MM.1S (cell line): ENCODE data around the gene FOXP1.

ENCODE experiments used
- CTCF ChIP-seq: fragments of 300-600 bp; sonication (generic); IDR thresholded peaks from 2 replicates; pipeline ENCODE4 v1.5.1; 2016; ENCODE audit warnings: antibody characterized with exemption, low read length, mixed read lengths
- EZH2 ChIP-seq: fragments of 300-600 bp; sonication (generic); optimal IDR thresholded peaks from 2 replicates; pipeline ENCODE3; 2017; ENCODE audit warnings: low read depth, mild to moderate bottlenecking, antibody characterized with exemption, low read length, mixed read lengths
- EZH2phosphoT487 ChIP-seq: fragments of 300-600 bp; sonication (generic); IDR thresholded peaks from 2 replicates; pipeline ENCODE4 v1.6.1; 2018; ENCODE audit warnings: antibody characterized with exemption, low read length

GRCh38 chr3:71235846-71236245 is 347.7 kb downstream of the FOXP1 start:
- TF ChIP-seq CTCF (no peak), EZH2 (no peak), EZH2phosphoT487 (no peak)
